Middle frontal gyrus (tissue), 1 donor: ENCODE measurements around the gene IL32.

Experiments used
- DNase-seq: peaks from one replicate; pipeline ENCODE4 v3.0.0-alpha.2; 2015; ENCODE audit warnings: low spot score; ENCODE audit errors: extremely low spot score

Gene IL32

DNA sequence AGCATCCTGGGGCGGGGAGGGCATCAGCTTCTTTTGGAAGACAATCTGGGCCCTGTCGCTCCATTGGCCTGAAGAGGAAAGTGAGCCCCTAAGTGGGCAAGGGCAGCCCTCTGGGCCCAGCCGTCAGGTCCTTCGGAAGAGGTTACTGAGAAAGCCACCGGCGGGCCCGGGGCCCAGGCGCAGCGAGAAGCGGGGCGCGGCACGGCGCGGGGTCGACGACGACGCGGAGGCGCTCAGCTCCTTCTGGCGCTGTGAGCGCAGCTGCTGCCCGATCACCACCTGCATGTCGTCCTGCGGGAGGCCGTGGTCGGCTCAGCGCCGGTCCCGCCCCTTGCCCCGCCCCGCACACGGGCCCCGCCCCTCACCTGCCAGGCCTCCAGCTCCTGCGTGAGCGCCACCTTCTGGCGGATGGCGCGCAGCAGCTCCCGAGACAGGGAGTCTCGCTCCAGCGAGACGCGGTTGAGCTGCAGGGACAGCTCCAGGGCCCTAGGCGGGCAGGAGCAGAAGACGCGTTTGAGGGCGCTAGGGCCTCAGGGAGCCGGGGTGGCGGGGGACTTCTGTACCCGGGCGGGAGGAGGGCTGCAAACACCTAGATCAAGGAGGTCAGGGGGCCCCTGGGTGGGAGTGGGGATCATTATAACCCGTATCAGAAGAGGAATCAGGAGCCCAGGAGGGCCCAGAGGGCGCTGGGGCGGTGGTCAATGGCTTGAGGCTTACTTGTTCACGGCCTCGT, 37.3 kb upstream of the IL32 start:
- DNase-seq = peak; percentile 46

- no peak for DNase-seq
Measured at GRCh38 chr16:3028716-3029319, 36.6 kb upstream of the IL32 start.

DNA sequence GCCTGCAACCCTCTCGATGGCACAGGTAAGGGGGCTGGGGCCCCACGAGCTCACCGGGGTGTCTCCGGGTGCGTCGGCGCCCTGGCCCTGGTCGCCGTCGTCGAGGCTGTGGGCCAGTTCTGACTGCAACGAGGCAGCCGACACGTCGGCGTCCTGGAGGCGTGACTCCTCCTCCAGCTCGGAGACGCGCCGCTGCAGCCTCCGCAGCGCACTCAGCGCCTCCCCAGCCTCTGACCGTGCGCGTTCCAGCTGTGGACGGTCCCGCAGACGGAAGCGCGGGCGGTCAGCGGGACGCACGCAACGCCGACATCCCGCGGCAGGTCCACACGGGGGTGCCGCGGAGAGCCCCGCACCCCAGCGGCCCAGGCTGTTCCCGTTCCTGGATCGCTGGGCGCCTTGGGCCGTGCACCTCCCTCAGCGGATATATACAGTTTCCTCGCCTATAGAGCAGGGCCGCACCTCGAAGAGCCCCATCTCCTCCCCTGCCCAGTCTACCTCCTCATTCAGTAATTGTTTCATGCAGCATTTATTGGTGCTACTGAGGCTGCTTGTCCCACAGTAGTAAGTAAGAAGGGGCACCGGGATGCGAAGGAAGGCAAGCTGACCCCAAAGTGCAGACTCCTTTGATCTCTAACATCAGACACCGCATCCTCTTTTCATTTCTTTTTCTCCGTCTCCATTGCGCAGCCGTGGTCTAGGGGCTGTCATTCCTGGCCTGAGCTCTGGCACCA, 35.8 kb upstream of the IL32 start:
- no peak for DNase-seq

GRCh38 chr16:3030222-3031212, 34.9 kb upstream of the IL32 start:
- DNase-seq = no peak

DNA sequence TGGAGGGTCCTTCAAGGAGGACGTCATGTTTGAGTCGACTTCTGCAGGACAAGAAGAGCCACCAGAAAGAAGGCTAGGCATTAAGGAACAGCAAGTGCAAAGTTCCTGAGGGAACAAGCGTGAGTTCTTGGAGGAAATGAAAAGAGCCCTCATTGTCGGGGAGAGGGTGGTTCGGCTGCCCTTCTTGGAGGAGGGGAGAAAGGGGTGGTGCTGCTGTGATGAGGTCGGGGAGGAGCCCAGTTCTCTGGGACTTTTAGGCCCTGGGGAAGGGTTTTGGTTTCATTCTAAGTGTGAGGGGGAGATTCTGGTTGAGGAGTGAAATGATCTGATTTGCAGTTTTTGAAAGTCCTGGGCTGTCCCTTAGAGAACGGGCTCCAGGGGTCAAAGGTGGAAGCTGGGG, 32.8 kb upstream of the IL32 start:
- DNase-seq = no peak

- DNase-seq = no peak
Measured at GRCh38 chr16:3035289-3035971, 30.0 kb upstream of the IL32 start.

DNA sequence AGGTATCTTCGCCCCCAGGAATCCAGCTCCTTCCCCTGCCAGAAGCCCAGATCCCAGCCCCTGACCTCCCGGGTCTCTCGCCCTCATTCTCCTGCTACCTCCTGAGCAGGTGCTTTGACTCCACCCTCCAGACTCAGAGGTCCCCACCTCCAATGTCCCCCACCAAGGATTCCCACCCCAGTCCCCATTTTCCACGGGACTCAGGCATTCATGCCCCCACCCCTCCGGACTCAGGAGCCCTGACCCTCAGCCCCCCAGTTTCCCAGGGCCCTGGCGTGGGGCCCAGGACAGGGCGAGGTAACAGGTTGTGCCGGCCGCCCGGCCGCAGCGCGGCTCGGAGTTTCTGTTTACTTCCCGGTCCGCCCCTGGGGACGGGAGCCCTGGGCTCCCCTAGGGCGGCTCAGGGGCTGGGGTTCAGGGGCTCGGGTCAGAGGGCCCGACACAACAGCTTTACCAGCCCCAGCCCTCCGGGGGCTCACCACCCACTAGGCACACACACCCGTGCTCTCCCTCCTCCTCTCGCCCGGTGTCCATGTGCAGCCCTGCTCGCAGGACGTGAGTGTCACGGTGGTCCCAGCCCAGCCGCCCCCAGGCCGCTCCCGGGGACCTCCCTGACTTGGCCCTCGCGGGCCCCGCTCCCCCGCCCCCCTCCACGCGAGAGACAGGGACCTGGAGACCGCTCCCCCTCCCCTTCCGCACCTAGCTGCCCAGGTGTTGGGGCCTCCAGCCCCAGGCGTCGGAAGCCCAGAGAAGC, 29.3 kb upstream of the IL32 start:
- DNase-seq = no peak

DNA sequence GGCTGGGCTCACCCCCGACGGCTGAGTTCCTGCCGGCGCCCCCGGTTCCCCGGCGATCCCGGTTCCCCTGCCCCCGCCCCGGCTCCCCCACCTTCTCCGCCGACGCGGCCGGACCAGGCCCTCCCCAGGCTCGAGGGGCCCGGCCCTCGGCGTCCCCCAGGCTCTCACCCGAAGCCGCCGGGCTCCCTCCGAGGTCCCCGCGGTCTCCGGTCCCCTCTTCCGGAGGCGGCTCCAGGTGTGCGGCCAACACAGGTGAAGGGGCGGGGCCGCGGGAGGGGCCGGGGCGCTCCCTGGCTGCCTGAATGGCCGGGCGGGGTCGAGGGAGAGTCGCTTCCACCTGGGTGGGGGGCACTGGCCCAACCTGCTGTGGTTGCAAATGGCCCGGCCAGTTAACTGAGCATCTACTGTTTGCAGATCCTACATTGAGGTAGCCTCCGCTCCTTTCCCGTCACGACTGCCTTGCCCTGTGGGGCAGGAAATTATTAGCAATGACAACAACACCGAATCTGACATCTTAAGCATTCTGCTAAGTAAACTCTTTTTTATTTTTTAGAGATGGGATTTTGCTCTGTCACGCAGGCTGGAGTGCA, 28.6 kb upstream of the IL32 start, which contains the start of gene BICDL2:
BICDL2 (minus strand) TSS at position 219 of the 590 bp plus-strand sequence. CDS start 1,448 bp downstream, outside the sequence.
- no peak for DNase-seq

- no peak for DNase-seq
Measured at GRCh38 chr16:3038256-3038655, 27.2 kb upstream of the IL32 start.

- no peak for DNase-seq
Measured at GRCh38 chr16:3038896-3039295, 26.5 kb upstream of the IL32 start.

DNA sequence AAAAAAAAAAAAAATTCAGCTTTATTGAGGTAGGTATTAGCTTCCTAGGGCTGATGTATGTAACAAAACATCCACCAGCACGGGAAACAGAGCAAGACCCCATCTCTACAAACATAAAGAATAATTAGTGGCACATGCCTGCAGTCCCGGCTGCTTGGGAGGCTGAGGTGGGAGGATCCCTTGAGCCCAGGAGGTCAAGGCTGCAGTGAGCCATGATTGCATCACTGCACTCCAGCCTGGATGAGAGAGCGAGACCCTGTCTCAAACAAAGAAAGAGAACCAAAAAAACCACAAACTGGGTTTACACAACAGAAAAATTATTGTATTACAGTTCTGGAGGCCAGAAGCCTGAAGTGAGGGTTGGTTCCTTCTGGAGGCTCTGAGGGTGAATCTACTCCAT, 23.1 kb upstream of the IL32 start:
- DNase-seq = no peak

GRCh38 chr16:3044708-3045107, 20.7 kb upstream of the IL32 start:
- no peak for DNase-seq

DNA sequence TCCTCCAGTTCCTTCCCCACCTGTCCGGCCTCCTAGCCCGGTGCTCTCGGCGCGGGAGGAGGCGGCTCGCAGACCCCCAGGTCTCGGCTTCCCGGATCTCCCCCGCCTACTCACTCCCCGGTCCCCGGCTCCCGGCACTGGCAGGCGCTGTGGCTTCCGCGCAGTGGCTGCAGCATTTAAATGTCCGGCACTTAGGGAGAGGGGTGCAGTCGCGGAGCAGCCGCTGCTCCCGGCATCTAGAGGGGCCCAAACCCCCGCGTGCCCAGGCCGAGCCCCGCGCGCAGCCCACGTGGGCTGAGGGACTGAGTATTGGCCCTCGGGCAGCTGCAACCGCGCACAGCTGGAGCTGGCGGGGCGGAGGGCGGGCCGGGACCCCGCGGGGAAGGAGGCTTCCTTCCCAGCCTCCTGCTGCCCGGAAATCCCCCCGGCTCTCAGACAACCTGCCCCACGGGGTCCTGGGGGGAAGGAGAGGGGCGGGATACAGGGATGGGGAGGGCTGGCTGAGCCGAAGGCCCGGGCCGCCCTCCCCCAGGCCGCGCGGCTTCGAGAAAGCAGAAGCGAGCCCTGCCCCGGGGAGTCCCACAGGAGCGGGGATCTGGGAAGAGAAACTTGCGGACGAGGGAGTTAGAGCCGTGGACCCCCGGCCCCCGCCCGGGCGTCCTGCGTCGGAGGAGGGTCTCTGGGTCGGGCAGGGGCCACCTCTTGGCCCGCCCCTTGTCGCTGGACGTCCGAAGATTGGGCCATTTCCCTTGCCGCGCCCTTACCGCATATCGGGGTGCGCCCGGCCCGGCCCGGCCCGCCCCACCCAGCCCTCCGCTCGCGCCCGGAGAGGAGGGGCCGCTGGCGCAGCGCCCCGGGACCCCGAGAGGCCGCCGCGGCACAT, 19.4 kb upstream of the IL32 start, which contains the start of gene MMP25:
MMP25 (plus strand) TSS at position 804 of the 883 bp plus-strand sequence. CDS start 357 bp downstream, outside the sequence.
- DNase-seq = no peak

DNA sequence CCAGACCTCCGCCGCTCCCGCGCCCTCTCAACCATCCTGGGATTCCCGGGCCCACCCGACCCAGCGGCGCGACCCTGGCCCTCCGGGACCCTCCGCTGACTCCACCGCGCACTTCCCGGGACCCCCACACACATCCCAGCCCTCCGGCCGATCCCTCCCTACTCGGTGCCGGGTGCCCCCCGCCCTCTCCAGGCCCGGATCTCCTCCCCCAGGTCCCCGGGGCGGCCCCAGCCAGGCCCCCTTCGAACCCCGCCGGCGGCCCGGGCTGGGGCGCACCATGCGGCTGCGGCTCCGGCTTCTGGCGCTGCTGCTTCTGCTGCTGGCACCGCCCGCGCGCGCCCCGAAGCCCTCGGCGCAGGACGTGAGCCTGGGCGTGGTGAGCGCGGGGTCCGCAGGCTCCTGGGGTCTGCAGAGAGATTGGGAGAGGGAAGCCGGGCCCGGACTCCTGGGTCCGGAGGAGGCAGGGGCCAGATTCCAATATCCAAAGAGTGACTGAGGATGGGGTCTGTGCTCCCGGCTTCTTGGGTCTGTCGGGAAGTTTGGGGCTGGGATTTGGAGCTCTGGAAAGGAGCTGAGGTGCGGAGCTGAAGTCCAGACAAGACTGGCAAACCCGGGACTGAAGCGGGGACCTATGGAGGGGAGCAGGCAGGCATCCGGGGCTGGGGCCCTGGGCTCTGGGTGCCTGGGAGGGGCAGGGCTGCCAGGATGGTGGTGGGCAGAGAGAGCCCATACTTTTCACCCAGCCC, 18.6 kb upstream of the IL32 start:
- DNase-seq = no peak

DNA sequence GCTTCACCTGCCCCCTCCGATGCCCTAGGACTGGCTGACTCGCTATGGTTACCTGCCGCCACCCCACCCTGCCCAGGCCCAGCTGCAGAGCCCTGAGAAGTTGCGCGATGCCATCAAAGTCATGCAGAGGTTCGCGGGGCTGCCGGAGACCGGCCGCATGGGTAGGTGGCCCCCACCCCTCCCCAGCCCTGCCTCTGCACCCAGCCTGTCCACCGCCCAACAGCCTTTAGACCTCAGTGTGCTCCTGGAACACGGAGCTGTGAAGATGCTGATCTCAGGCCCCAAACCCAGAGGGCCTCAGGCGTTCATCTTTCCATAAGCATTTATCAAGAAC, 18.1 kb upstream of the IL32 start:
- no peak for DNase-seq

DNA sequence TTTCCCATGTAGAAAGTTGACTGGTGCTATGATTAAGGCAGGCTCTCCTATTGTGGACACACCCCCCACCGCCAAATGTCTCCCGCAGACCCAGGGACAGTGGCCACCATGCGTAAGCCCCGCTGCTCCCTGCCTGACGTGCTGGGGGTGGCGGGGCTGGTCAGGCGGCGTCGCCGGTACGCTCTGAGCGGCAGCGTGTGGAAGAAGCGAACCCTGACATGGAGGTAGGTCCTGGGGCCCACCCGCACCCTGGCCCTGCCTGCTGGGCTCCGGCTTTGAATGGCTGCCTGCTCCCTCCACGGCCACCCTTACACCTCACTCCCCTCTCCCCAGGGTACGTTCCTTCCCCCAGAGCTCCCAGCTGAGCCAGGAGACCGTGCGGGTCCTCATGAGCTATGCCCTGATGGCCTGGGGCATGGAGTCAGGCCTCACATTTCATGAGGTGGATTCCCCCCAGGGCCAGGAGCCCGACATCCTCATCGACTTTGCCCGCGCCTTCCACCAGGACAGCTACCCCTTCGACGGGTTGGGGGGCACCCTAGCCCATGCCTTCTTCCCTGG, 15.4 kb upstream of the IL32 start:
- no peak for DNase-seq

- no peak for DNase-seq
Measured at GRCh38 chr16:3050487-3050886, 15.0 kb upstream of the IL32 start.
